Measurements from ENCODE around the gene MSH2.
"Not testable (repeated sequence)": the region's sequence is repeated elsewhere in the genome, so short reads cannot be mapped to it uniquely, and the experiment has no call there.

MSH2 gene

GRCh38 chr2:47485177-47485576 is 82.2 kb downstream of the MSH2 start:
- DNase-seq, result no peak

- no peak for DNase-seq
These were observed 82.9 kb downstream of the MSH2 start for GRCh38 chr2:47485751-47486300.

GRCh38 chr2:47486841-47487497 is 84.0 kb downstream of the MSH2 start:
- DNase-seq, result no peak

- no peak for DNase-seq
These were observed 84.5 kb downstream of the MSH2 start for GRCh38 chr2:47487498-47487875.

- no peak for DNase-seq
These were observed 86.1 kb downstream of the MSH2 start for GRCh38 chr2:47488870-47489584.

GRCh38 chr2:47490406-47490805 is 87.5 kb downstream of the MSH2 start:
- no peak for DNase-seq

- no peak for DNase-seq
These were observed 90.5 kb downstream of the MSH2 start for GRCh38 chr2:47493317-47494035.

- DNase-seq, result no peak
These were observed 91.5 kb downstream of the MSH2 start for GRCh38 chr2:47494267-47495130.

GRCh38 chr2:47497843-47498460 is 95.0 kb downstream of the MSH2 start:
- DNase-seq, result no peak

GRCh38 chr2:47499093-47499492 is 96.1 kb downstream of the MSH2 start:
- no peak for DNase-seq

- DNase-seq, result no peak
These were observed 96.8 kb downstream of the MSH2 start for GRCh38 chr2:47499621-47500309.

GRCh38 chr2:47501374-47502200 is 98.6 kb downstream of the MSH2 start:
- DNase-seq, result no peak

GRCh38 chr2:47502498-47502897 is 99.5 kb downstream of the MSH2 start:
- not testable (repeated sequence) for DNase-seq

GRCh38 chr2:47503481-47504070 is 100.6 kb downstream of the MSH2 start:
- no peak for DNase-seq

GRCh38 chr2:47504174-47504810 is 101.3 kb downstream of the MSH2 start:
- DNase-seq, result no peak

- no peak for DNase-seq
These were observed 103.1 kb downstream of the MSH2 start for GRCh38 chr2:47506024-47506423.

GRCh38 chr2:47506436-47506835 is 103.5 kb downstream of the MSH2 start:
- DNase-seq, result no peak

GRCh38 chr2:47508080-47508479 is 105.1 kb downstream of the MSH2 start:
- no peak for DNase-seq

GRCh38 chr2:47508641-47509040 is 105.7 kb downstream of the MSH2 start:
- no peak for DNase-seq

GRCh38 chr2:47509250-47509649 is 106.3 kb downstream of the MSH2 start:
- DNase-seq, result no peak
